ENCODE data around the gene GPC3.

GPC3 gene

DNA sequence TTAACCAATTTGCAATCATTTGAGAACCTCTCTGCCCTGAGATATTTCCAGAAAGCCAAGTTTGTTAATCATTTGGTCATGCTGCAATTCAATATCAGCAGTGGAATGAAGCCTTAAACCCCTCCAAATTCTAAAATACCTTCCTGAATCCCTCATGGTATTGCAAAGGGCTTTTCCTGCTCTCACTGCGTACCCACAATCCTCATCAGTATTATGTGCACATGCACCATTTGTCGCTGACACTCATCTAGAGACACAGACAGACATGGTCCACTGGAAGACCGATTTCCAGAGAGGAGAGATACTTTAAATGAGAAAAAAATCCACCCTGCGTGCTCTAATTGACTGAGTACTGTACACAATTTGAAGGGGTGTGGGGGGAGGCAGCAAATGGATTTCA, 104.4 kb downstream of the GPC3 start:
- Histone ChIP-seq H3K36me3 (no peaks in the 10 kb centered on the region), H3K27ac (no peak overlapping the region), H3K27me3 (no peaks in the 10 kb centered on the region), H3K4me1 (ENCODE audit: control insufficient read depth in 1 of 2, insufficient read depth in 1 of 2, low read depth in 1 of 2, low read length in 1 of 2) (no peaks in the 10 kb centered on the region), H3K4me3 (ENCODE audit: low read depth in 1 of 2, low read length in 1 of 2) (no peak overlapping the region), H3K9me3 (no peaks in the 10 kb centered on the region)
- TF ChIP-seq, protein P1, sequence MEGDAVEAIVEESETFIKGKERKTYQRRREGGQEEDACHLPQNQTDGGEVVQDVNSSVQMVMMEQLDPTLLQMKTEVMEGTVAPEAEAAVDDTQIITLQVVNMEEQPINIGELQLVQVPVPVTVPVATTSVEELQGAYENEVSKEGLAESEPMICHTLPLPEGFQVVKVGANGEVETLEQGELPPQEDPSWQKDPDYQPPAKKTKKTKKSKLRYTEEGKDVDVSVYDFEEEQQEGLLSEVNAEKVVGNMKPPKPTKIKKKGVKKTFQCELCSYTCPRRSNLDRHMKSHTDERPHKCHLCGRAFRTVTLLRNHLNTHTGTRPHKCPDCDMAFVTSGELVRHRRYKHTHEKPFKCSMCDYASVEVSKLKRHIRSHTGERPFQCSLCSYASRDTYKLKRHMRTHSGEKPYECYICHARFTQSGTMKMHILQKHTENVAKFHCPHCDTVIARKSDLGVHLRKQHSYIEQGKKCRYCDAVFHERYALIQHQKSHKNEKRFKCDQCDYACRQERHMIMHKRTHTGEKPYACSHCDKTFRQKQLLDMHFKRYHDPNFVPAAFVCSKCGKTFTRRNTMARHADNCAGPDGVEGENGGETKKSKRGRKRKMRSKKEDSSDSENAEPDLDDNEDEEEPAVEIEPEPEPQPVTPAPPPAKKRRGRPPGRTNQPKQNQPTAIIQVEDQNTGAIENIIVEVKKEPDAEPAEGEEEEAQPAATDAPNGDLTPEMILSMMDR (IDR thresholded peaks at IDR 0.05) = no peak

DNA sequence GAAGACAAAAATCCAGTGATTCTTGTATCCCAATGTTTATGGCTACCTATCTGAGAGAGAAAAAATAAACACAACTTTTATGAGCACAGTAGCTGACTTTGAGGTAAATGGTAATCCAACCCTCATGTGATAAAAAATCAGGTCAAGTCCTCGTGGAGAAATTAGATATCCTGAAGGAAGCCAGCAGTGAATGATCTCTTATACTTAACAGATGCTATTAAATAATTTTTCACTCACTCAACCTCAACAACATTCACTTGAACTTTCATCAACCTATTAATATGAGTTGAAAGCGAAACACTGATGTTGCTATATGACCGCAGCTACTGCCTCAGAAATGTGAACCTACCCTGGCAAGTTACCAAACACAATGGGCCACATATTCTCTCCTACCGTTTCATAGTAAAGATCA, 105.4 kb downstream of the GPC3 start:
- Histone ChIP-seq H3K36me3 (no peaks in the 10 kb centered on the region), H3K27ac (no peak overlapping the region), H3K9me3 (no peaks in the 10 kb centered on the region), H3K4me3 (ENCODE audit: low read depth in 1 of 2, low read length in 1 of 2) (no peak overlapping the region), H3K27me3 (no peaks in the 10 kb centered on the region), H3K4me1 (ENCODE audit: control insufficient read depth in 1 of 2, insufficient read depth in 1 of 2, low read depth in 1 of 2, low read length in 1 of 2) (no peaks in the 10 kb centered on the region)
- TF ChIP-seq, protein P1 (IDR thresholded peaks at IDR 0.05) = no peak

DNA sequence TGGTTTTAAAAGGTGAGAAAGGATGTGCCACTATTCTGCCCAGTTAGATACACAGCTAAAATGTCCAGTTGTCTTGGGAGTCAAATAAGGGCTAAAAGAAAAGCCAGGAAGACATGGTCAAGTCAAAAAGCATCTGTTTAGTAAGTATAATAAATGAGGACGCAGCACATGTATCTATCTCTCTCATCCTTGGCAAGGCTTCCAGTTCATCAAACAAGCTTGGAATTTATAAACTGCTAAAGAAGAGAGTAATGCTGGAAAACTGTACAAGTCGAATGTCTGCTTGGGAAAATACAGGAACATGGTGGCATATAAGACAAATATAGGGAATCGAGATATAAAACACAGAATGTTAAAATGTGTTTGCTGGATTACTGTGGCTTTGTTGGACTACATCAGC, 106.7 kb downstream of the GPC3 start:
- no peak overlapping the region for H3K27ac ChIP-seq
- H3K4me1 ChIP-seq (ENCODE audit: control insufficient read depth in 1 of 2, insufficient read depth in 1 of 2, low read depth in 1 of 2, low read length in 1 of 2) = no peaks in the 10 kb centered on the region
- H3K9me3 ChIP-seq = no peaks in the 10 kb centered on the region
- TF ChIP-seq, protein P1 (IDR thresholded peaks at IDR 0.05) = no peak
- H3K27me3 ChIP-seq = no peaks in the 10 kb centered on the region
- no peaks in the 10 kb centered on the region for H3K36me3 ChIP-seq
- no peak overlapping the region for H3K4me3 ChIP-seq (ENCODE audit: low read depth in 1 of 2, low read length in 1 of 2)

DNA sequence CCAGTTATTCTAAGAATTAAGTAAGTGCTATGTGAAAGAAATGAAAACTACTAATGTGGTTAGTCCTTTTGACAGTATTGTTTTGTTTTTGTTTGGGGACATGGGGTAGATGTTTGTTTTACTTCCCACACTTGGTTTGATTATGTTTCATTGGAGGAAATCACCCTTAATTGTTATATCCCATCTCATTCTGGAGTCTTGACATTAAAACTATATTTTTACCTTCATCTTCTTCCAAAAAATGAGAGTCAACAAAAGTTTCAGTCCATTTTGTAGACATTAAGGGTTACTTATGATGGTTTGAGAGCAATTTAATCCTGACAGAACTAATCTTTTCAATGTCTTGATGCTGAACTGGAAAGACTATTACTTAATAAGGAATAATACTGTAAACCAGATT, 108.7 kb downstream of the GPC3 start:
- H3K9me3 ChIP-seq = no peaks in the 10 kb centered on the region
- no peak overlapping the region for H3K27ac ChIP-seq
- H3K36me3 ChIP-seq = no peaks in the 10 kb centered on the region
- TF ChIP-seq, protein P1 (IDR thresholded peaks at IDR 0.05) = no peak
- H3K4me3 ChIP-seq (ENCODE audit: low read depth in 1 of 2, low read length in 1 of 2) = no peak overlapping the region
- H3K27me3 ChIP-seq = no peaks in the 10 kb centered on the region
- H3K4me1 ChIP-seq (ENCODE audit: control insufficient read depth in 1 of 2, insufficient read depth in 1 of 2, low read depth in 1 of 2, low read length in 1 of 2) = no peaks in the 10 kb centered on the region

DNA sequence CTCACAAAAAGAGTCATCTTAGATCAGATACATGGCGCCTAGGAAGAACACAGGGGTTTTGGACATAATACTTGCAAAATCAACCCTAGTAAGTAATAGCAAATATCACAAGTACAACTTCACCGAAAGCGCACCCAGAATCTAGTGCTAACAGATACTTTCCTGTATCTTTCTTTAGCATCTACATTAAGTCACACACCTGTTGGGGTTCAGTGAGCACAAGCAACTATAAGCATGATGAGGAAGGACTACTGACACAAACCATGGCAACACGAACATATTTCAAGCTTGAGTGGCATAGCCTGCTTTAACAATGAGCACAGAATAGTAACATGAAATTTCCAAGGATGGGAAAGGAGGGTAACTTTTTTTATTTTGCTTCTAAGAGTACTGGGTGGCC, 116.1 kb downstream of the GPC3 start:
- H3K4me1 ChIP-seq (ENCODE audit: control insufficient read depth in 1 of 2, insufficient read depth in 1 of 2, low read depth in 1 of 2, low read length in 1 of 2) = no peaks in the 10 kb centered on the region
- H3K9me3 ChIP-seq = no peaks in the 10 kb centered on the region
- TF ChIP-seq, protein P1 (IDR thresholded peaks at IDR 0.05) = no peak
- no peak overlapping the region for H3K4me3 ChIP-seq (ENCODE audit: low read depth in 1 of 2, low read length in 1 of 2)
- no peaks in the 10 kb centered on the region for H3K36me3 ChIP-seq
- H3K27ac ChIP-seq = no peak overlapping the region
- H3K27me3 ChIP-seq = no peaks in the 10 kb centered on the region

DNA sequence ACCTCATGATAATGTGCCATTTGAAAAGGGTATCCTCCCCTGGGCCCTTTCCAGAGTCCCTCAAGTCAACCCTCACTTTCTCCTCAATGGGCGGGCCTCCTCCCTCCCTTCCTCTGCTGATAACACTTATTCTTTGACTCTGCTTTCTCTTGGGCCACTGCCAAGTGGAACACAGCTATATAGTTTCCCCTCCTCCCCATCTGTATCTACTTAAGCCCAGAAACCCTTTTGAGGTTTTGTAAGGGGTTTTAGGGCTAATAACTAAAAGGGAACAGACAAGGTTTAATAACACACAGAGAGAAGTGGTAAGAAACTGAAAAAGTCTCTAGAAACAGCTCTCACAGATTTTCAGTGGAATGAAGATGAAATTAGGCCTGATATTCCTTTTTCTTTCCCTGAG, 116.7 kb downstream of the GPC3 start:
- no peak overlapping the region for H3K27ac ChIP-seq
- no peaks in the 10 kb centered on the region for H3K36me3 ChIP-seq
- TF ChIP-seq, protein P1 (IDR thresholded peaks at IDR 0.05) = no peak
- no peaks in the 10 kb centered on the region for H3K27me3 ChIP-seq
- no peaks in the 10 kb centered on the region for H3K9me3 ChIP-seq
- no peak overlapping the region for H3K4me3 ChIP-seq (ENCODE audit: low read depth in 1 of 2, low read length in 1 of 2)
- H3K4me1 ChIP-seq (ENCODE audit: control insufficient read depth in 1 of 2, insufficient read depth in 1 of 2, low read depth in 1 of 2, low read length in 1 of 2) = no peaks in the 10 kb centered on the region
